ENCODE measurements around the gene SH2D6. TPM values are rescaled to one million over a fixed set of nuclear protein-coding genes. Genes with fewer than 3 reads are reported as not detected.

The SH2D6 gene
- total RNA-seq, 6 experiments from 2014 or later, result 0.25 to 0.52 (median 0.37) TPM; not detected in 3

DNA sequence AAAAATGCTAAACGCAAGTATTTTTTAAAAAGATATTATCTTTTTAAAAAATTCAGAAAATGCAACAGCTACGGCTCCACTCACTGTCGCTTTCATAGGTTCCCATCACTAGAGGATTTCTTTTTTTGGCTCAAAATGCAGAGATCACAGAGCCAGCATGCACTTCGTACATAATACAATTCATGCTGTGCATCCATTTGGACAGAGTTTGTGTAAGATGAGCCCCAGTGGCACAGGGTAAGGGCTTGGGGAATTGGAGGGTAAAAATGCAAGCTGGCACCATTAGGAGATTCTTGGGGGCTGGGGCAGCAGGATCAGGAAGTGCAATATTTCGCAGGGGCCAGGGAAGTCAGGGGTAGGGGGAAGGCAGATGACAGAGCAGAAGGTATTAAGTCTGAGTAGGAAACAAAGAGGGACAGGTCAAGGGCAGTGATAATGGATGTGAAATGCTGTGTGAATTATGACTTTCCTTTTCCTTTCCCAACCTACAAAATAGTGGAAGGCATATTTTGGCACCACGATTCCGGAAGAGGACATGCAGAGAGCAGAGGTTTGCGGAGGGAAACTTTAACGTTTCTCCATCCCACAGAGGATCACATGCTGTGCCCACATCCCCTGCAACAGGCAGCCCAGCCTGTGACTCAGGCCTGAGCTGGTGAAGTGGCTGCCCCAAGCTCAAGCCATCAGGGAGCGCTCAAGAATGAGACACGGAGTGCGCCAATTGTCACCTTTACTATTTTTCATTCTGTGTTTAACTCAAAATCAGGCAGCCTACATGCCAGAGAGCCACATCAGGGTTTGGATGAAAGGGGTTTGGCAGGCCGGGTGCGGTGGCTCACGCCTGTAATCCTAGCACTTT, 13.1 kb upstream of the SH2D6 start:
- Mint-ChIP-seq H3K27me3 (ENCODE audit: insufficient read depth) (no peaks in the 10 kb centered on the region; the same call in 1 of the 2 replicates), H3K9me3 (peaks cover 6% of the 10 kb centered on the region; the same call in 1 of the 2 replicates), H3K4me1 (ENCODE audit: low read depth) (peaks cover 8% of the 10 kb centered on the region; the same call in 1 of the 2 replicates), H3K4me3 (no peak overlapping the region), H3K36me3 (ENCODE audit: low read depth) (0 out of 2 replicates have a peak, but pooled peaks cover 8% of the 10 kb centered on the region), H3K27ac (no peak overlapping the region)
- TF ChIP-seq, protein P1, sequence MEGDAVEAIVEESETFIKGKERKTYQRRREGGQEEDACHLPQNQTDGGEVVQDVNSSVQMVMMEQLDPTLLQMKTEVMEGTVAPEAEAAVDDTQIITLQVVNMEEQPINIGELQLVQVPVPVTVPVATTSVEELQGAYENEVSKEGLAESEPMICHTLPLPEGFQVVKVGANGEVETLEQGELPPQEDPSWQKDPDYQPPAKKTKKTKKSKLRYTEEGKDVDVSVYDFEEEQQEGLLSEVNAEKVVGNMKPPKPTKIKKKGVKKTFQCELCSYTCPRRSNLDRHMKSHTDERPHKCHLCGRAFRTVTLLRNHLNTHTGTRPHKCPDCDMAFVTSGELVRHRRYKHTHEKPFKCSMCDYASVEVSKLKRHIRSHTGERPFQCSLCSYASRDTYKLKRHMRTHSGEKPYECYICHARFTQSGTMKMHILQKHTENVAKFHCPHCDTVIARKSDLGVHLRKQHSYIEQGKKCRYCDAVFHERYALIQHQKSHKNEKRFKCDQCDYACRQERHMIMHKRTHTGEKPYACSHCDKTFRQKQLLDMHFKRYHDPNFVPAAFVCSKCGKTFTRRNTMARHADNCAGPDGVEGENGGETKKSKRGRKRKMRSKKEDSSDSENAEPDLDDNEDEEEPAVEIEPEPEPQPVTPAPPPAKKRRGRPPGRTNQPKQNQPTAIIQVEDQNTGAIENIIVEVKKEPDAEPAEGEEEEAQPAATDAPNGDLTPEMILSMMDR (IDR thresholded peaks at IDR 0.05), result no peak
- DNase-seq, result no peak

DNA sequence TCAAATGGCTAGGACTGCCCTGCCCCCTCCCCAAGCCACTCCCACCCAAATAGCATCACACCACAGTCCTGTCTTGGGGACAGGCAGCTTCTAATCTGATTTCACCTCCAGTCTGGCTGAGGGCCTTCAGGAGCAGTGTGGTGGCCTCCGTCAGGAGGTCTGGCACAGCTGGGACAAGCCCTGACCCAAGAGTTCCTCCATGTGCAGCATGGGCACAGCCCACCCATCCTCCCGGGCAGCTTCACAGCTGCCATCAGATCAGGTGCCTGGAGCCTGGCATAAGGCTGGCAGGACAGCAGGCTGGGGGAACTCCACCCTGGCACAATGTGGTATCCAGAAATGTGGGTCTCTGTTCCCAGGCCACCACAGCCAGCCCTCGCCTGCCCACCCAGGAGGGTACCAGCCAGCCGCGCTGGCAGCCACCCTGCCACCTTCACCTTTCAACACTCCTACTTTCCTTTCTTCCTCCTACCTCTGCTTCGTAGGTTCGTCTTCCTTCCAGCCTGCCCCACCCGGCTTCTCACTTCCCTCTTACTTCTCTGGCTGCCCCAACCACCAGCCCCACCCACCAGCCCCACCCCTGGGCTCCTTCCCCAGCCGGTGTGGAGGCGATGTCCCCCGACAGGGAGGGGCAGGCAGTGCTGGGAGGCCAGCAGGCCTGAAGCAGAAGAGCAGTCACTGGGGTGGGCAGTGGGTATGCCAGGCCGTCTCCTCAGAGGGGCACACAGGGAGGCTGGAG, 8.5 kb upstream of the SH2D6 start, which contains the start of gene CAPG:
CAPG (minus strand) TSS at position 522 of the 739 bp plus-strand sequence. CDS start 8,221 bp downstream, outside the sequence.
- H3K27ac Mint-ChIP-seq, result no peak within 1 kb of the TSS

DNA sequence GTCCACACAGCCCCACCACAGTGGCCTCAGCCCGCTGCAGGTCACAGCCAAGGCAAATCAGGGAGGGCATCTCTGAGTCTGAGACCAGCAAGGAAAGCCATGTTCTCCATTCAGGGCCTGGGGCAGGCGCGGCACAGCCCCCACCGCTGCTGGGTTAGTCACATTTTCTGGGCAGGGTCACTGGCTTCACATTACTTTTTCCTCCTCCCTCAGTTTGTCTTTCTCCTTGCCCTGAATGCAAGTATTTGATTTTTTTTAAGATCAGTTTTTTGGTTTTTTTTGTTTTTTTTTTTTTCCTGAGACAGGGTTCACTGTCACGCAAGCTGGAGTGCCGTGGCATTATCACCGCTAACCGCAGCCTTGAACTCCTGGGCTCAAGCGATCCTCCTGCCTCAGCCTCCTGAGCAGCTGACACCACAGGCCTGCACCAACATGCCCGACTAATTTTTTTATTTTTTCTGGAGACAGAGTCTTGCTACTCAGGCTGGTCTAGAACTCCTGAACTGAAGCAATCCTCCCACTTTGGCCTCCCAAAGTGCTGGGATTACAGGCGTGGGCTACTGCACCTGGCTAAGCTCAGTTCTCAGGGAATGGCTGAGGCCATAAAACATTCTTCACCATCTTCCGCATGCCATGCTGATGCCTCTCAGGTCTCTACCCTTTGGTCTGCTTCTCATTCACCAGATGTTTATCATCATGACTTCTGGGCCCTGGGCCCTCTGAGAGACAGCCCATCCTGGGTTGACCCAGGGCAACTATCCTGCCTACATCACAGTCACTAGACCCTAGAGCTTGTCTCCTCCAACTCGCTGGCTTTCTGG, 7.7 kb upstream of the SH2D6 start:
- Mint-ChIP-seq H3K4me1 (ENCODE audit: low read depth) (peaks cover 11% of the 10 kb centered on the region), H3K4me3 (no peak overlapping the region), H3K9me3 (no peaks in the 10 kb centered on the region), H3K27me3 (ENCODE audit: insufficient read depth) (peaks cover 2% of the 10 kb centered on the region; the same call in 1 of the 2 replicates), H3K27ac (no peak overlapping the region), H3K36me3 (ENCODE audit: low read depth) (no peaks in the 10 kb centered on the region)
- TF ChIP-seq, protein P1 (IDR thresholded peaks at IDR 0.05), result no peak
- no peak for DNase-seq

More for the DNA sequence above, 8.5 kb upstream of the SH2D6 start, which contains the start of gene CAPG:
- Mint-ChIP-seq H3K36me3 (ENCODE audit: low read depth) (no peaks in the 10 kb centered on the region), H3K4me1 (ENCODE audit: low read depth) (peaks cover 18% of the 10 kb centered on the region), H3K27me3 (ENCODE audit: insufficient read depth) (peaks cover 2% of the 10 kb centered on the region; the same call in 1 of the 2 replicates), H3K4me3 (no peak within 1 kb of the TSS), H3K9me3 (no peaks in the 10 kb centered on the region)
- DNase-seq, result no peak
- TF ChIP-seq, protein P1 (IDR thresholded peaks at IDR 0.05), result no peak

DNA sequence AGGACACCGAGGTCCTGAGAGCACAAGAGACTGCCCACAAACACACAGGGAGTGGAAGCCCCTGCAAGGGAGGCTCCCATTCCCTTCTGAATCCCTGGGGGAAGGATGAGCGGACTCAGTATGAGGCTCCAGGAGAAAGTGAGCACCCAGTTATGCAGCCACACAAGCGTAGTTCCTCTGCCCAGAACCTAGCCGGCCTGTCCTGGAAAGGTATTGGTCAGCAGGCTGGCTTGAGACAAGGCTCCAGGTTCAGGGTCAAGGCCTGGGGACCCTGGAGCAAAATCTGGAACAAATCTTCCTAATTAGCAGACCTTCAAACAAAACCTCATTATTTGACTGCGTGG, 7.1 kb upstream of the SH2D6 start:
- Mint-ChIP-seq H3K27me3 (ENCODE audit: insufficient read depth) (peaks cover 2% of the 10 kb centered on the region; the same call in 1 of the 2 replicates), H3K4me3 (no peak overlapping the region), H3K36me3 (ENCODE audit: low read depth) (no peaks in the 10 kb centered on the region), H3K4me1 (ENCODE audit: low read depth) (peaks cover 11% of the 10 kb centered on the region), H3K27ac (no peak overlapping the region), H3K9me3 (no peaks in the 10 kb centered on the region)
- DNase-seq, result no peak
- TF ChIP-seq, protein P1 (IDR thresholded peaks at IDR 0.05), result no peak
